Measurements from ENCODE around the gene KTN1. TPM values are rescaled to one million over a fixed set of nuclear protein-coding genes. Genes with fewer than 3 reads are reported as not detected.

The KTN1 gene
- total RNA-seq, 1 donor from 2014 or later, result 274 TPM

GRCh38 chr14:55562135-55562534, 17.9 kb upstream of the KTN1 start:
- ATAC-seq (ENCODE audit: poor library complexity) (no peak), DNase-seq (no peak)
- intact Hi-C loops (cut with DNase I), result no loop called here

- intact Hi-C loops (cut with DNase I), result no loop called here
- ATAC-seq (ENCODE audit: poor library complexity), result no peak
These were observed 11.4 kb upstream of the KTN1 start for GRCh38 chr14:55568618-55569017.

GRCh38 chr14:55571125-55571889, 8.7 kb upstream of the KTN1 start:
- intact Hi-C loops (cut with DNase I), result no loop called here
- no peak for DNase-seq
- no peak for ATAC-seq (ENCODE audit: poor library complexity)

More at GRCh38 chr14:55568618-55569017, 11.4 kb upstream of the KTN1 start:
- no peak for DNase-seq

- intact Hi-C loops (cut with DNase I), result no loop called here
- DNase-seq, result peak; percentile 44
- ATAC-seq (ENCODE audit: poor library complexity), result peak; percentile 79
These were observed 7.4 kb upstream of the KTN1 start for GRCh38 chr14:55572578-55572977.

GRCh38 chr14:55574988-55575387, 5.0 kb upstream of the KTN1 start:
- intact Hi-C loops (cut with DNase I), result no loop called here
- ATAC-seq (ENCODE audit: poor library complexity), result no peak
- no peak for DNase-seq

- intact Hi-C loops (cut with DNase I), result no loop called here
- ATAC-seq (ENCODE audit: poor library complexity) (no peak), DNase-seq (no peak)
These were observed 2.8 kb upstream of the KTN1 start for GRCh38 chr14:55577229-55577628.

GRCh38 chr14:55578511-55578910, 1.5 kb upstream of the KTN1 start:
- ATAC-seq (ENCODE audit: poor library complexity) (no peak), DNase-seq (no peak)
- intact Hi-C loops (cut with DNase I), result no loop called here

- ATAC-seq (ENCODE audit: poor library complexity) (peak; percentile 56), DNase-seq (peak; percentile 70)
- intact Hi-C loops (cut with DNase I), result no loop called here
These were observed 699 bp downstream of the KTN1 start for GRCh38 chr14:55580470-55581341.

GRCh38 chr14:55581342-55581771, 1.4 kb downstream of the KTN1 start:
- DNase-seq, result no peak
- intact Hi-C loops (cut with DNase I), result no loop called here
- ATAC-seq (ENCODE audit: poor library complexity), result no peak

GRCh38 chr14:55582746-55583145, 2.7 kb downstream of the KTN1 start:
- ATAC-seq (ENCODE audit: poor library complexity) (no peak), DNase-seq (no peak)
- intact Hi-C loops (cut with DNase I), result no loop called here

- ATAC-seq (ENCODE audit: poor library complexity), result no peak
- no peak for DNase-seq
- intact Hi-C loops (cut with DNase I), result no loop called here
These were observed 4.0 kb downstream of the KTN1 start for GRCh38 chr14:55583942-55584468.

GRCh38 chr14:55585854-55586253, 5.8 kb downstream of the KTN1 start:
- intact Hi-C loops (cut with DNase I), result no loop called here
- ATAC-seq (ENCODE audit: poor library complexity), result no peak
- no peak for DNase-seq

GRCh38 chr14:55586411-55586810, 6.4 kb downstream of the KTN1 start:
- intact Hi-C loops (cut with DNase I), result no loop called here
- ATAC-seq (ENCODE audit: poor library complexity) (no peak), DNase-seq (no peak)

- no peak for DNase-seq
- intact Hi-C loops (cut with DNase I), result no loop called here
- ATAC-seq (ENCODE audit: poor library complexity), result no peak
These were observed 7.8 kb downstream of the KTN1 start for GRCh38 chr14:55587847-55588246.

- DNase-seq (no peak), ATAC-seq (ENCODE audit: poor library complexity) (peak; percentile 80)
- intact Hi-C loops (cut with DNase I), result no loop called here
These were observed 8.3 kb downstream of the KTN1 start for GRCh38 chr14:55588259-55588699.

GRCh38 chr14:55589171-55589570, 9.2 kb downstream of the KTN1 start:
- ATAC-seq (ENCODE audit: poor library complexity), result peak; percentile 62
- intact Hi-C loops (cut with DNase I), result no loop called here
- DNase-seq, result no peak

- DNase-seq (no peak), ATAC-seq (ENCODE audit: poor library complexity) (no peak)
- intact Hi-C loops (cut with DNase I), result no loop called here
These were observed 12.4 kb downstream of the KTN1 start for GRCh38 chr14:55592436-55592835.

GRCh38 chr14:55593698-55594097, 13.7 kb downstream of the KTN1 start:
- no peak for ATAC-seq (ENCODE audit: poor library complexity)
- DNase-seq, result no peak
- intact Hi-C loops (cut with DNase I), result no loop called here

GRCh38 chr14:55599250-55599879, 19.4 kb downstream of the KTN1 start:
- DNase-seq (peak; percentile 62), ATAC-seq (ENCODE audit: poor library complexity) (peak; percentile 56)
- intact Hi-C loops (cut with DNase I), result no loop called here
